Stimulated activated CD8-positive, alpha-beta memory T cell treated with anti-CD3 and anti-CD28 coated beads, Interleukin-12 subunit alpha, Interleukin-12 subunit beta, amount 100 ng/mL, for 1 hour (primary cell): Measurements from ENCODE around the gene WWP2.
"Not testable (repeated sequence)": the region's sequence is repeated elsewhere in the genome, so short reads cannot be mapped to it uniquely, and the experiment has no call there.

Source experiments
- DNase-seq: peaks from one replicate; pipeline ENCODE4 v3.0.0-alpha.2; 2020; ENCODE audit warnings: low read depth

The WWP2 gene

GRCh38 chr16:69943241-69944036 lies 181.3 kb downstream of the WWP2 start:
- not testable (repeated sequence) for DNase-seq

GRCh38 chr16:69950411-69950810 lies 188.3 kb downstream of the WWP2 start:
- not testable (repeated sequence) for DNase-seq

DNA sequence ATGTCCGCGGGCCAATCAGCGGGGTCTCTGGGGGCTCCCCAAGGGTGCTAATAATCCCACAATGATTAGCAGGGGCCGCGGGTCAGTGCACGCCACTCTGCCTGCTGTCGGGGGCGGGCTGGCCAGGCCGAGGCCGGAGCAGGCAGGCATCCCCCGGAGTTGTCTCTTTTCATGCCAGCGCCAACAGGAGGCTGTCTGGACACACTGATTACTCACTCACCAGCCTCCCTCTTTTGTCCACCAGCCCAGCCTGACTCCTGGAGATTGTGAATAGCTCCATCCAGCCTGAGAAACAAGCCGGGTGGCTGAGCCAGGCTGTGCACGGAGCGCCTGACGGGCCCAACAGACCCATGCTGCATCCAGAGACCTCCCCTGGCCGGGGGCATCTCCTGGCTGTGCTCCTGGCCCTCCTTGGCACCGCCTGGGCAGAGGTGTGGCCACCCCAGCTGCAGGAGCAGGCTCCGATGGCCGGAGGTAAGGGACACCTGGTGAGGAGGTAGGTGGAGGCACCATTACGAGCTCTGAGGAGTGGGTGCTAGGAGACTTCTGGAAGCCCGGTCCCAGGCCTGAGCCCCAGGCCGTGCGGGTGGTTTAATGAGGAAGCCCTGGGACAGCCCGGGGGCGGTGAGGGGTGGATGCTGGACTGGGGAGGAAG lies 189.0 kb downstream of the WWP2 start, which contains the start of gene CLEC18A:
TSS of gene CLEC18A (plus strand) at position 318 of the 655 bp plus-strand sequence. CDS start at position 351, 33 bp downstream.
- DNase-seq = not testable (repeated sequence)

GRCh38 chr16:69951672-69952031 lies 189.5 kb downstream of the WWP2 start:
- not testable (repeated sequence) for DNase-seq

DNA sequence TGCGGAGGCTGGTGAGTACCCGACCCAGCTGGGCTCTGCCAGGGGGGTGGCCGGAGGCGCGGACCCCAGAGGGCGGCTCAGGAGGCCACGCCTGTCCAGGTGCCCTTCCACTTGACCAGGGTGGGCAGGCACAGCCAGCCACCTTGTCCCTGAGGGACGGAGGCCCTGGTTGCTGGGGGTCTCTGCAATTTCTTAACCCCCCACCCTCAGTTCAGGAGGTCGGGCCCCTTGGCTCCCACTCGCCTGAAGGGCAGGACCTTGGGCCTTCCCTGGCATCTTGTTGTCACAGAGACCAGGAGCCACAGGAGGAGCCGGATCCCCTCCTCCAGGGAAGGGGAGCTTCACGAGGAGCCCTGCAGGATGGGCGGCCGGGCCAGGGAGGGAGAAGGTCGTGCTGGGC lies 190.0 kb downstream of the WWP2 start:
- DNase-seq = not testable (repeated sequence)

DNA sequence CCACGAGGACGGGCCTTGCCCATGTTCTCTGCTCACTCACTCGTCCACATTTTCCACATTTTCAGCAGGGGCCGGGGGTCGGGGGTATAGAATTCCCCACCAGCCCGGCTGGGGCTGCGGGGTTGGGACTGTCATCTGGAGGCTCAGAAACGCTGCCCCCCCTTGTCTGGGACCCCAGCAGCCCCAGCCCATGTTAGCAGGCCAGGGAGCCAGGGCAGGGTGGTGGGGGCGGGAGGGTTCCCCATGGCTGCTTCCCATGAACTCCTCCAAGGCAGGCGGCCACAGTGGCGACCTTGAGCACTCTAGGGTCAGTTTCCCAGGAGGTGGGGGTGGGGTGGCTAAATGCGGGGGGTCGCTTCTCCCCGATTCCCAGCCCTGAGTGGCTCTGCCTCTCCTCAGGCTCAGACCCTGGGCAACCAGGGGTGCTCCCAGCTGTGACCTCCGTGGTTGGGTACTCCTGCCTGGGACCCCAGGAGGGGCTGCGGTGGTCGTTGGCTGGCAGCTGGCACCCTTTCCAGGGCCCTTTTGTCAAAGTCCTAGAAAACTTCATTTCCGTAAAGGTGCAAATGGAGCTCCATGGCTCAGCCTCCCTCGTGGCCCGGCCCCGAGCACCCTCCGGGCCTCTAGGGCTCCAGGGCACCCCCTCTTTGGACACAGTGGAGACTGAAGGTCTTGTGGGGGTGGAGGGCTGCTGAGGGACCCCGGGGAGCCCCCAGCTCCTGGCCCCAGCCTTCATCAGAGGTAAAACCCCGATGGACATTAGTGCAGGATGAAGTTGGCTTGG lies 190.6 kb downstream of the WWP2 start:
- not testable (repeated sequence) for DNase-seq

DNA sequence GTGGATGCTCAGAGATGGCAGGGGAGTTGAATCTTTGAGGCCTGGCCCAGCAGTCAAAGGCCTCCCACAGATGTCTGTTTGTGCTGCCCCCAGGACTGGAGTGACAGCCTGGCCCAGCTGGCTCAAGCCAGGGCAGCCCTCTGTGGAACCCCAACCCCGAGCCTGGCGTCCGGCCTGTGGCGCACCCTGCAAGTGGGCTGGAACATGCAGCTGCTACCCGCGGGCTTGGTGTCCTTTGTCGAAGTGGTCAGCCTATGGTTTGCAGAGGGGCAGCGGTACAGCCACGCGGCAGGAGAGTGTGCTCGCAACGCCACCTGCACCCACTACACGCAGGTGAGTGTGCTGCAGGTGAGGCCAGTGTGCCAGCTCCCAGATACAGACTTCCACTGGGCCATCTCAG lies 192.1 kb downstream of the WWP2 start:
- DNase-seq = not testable (repeated sequence)

DNA sequence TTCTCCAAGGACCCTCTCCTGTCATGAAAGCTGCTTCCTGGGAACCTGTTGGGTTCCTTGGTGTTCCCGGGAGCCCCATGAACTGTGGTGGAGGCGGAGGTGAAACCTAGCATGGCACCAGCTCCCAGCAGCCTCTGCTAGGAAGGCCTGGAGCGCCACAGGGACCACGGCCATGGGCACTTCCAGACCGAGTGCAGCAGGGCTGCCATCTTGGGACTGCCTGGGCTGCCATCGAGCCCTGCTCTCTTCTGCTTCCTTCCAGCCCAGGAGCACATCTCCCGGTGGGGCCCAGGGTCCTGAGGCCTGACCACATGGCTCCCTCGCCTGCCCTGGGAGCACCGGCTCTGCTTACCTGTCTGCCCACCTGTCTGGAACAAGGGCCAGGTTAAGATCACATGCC lies 201.2 kb downstream of the WWP2 start:
- DNase-seq = not testable (repeated sequence)

GRCh38 chr16:69964960-69965660 lies 203.0 kb downstream of the WWP2 start:
- DNase-seq = not testable (repeated sequence)

GRCh38 chr16:69965661-69966054 lies 203.5 kb downstream of the WWP2 start:
- not testable (repeated sequence) for DNase-seq

GRCh38 chr16:69967688-69968087 lies 205.6 kb downstream of the WWP2 start:
- not testable (repeated sequence) for DNase-seq

- not testable (repeated sequence) for DNase-seq
Measured at GRCh38 chr16:69968125-69968524, 206.0 kb downstream of the WWP2 start.

GRCh38 chr16:69969657-69970056 lies 207.5 kb downstream of the WWP2 start:
- DNase-seq = not testable (repeated sequence)

DNA sequence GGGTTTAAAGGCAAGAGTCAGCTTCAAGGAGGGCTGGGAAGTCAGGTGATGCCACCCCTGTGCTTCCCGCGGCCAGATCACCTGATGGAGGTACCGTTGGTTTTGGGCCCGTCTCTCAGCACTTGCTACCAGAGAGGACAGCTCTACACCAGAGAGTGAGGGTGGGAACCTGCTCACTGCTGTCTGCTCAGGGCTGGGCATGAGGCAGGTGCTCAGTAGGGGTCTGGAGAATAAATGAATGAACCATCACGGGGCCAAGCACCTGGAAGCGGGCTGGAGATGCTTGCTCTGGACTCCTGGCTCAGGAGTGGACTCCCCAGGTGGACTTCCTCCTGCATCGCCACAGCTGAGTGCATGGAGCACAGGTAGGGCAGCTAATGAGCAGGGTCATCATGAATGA lies 210.0 kb downstream of the WWP2 start:
- not testable (repeated sequence) for DNase-seq

GRCh38 chr16:69972935-69973334 lies 210.8 kb downstream of the WWP2 start:
- not testable (repeated sequence) for DNase-seq

DNA sequence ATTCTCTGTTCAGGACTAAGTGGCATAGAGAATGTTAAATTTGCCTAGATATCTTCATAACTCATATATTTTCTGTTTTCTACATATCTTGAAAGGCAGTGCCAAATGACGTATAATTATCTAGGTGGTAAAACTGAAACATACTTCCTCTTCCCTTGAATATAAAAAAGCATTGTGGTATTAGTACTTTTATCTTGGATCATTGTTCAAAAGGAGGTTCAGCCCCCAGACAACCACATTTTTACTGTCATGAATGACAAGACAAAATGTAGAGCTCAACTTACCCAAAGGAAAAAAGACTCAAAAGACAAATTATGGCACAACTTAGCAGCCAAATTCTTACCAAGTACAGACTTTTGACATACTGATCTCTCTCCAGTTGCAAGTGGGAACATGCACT lies 223.1 kb downstream of the WWP2 start:
- DNase-seq = not testable (repeated sequence)
